HL-60/S4 (cell line): ENCODE data around the gene VGLL2.
"Not testable (repeated sequence)": the region's sequence is repeated elsewhere in the genome, so short reads cannot be mapped to it uniquely, and the experiment has no call there.

Experiments
- in situ Hi-C: fragments of 300-500 bp; cut with MboI; formaldehyde crosslinking; loops from 2 replicates; pipeline ENCODE4 v1.14.3; 2022; ENCODE audit warnings: low sequenced_read_pairs

VGLL2 gene, protein sequence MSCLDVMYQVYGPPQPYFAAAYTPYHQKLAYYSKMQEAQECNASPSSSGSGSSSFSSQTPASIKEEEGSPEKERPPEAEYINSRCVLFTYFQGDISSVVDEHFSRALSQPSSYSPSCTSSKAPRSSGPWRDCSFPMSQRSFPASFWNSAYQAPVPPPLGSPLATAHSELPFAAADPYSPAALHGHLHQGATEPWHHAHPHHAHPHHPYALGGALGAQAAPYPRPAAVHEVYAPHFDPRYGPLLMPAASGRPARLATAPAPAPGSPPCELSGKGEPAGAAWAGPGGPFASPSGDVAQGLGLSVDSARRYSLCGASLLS

GRCh38 chr6:117265410-117266256 lies at the start of gene VGLL2:
TSS of gene VGLL2 (plus strand) at chr6:117265558. CDS start at chr6:117265764, 206 bp downstream.
- in situ Hi-C loops = no loop called here

DNA sequence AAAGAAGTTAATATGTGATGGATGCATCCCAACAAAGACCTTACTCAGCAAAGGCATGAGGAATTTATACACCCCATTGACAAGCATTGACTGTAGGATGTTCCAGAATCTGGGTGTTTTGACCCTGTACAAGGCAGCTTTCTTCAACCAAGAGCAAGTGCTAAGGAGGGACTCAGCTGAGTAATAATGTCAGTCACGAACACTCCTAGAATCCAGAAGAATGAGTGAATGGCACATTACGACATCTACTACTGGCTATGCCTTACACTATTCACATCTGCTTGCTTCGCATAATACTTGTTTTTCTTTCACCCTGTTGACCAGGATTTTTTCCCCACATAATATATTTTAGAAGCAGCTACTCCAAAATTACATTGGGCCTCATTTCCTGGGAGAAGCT lies 42.5 kb upstream of the VGLL2 start:
- in situ Hi-C loops = no loop called here

GRCh38 chr6:117226778-117227177 lies 38.6 kb upstream of the VGLL2 start:
- in situ Hi-C loops = no loop called here

GRCh38 chr6:117227245-117227962 lies 38.0 kb upstream of the VGLL2 start:
- in situ Hi-C loops = no loop called here

DNA sequence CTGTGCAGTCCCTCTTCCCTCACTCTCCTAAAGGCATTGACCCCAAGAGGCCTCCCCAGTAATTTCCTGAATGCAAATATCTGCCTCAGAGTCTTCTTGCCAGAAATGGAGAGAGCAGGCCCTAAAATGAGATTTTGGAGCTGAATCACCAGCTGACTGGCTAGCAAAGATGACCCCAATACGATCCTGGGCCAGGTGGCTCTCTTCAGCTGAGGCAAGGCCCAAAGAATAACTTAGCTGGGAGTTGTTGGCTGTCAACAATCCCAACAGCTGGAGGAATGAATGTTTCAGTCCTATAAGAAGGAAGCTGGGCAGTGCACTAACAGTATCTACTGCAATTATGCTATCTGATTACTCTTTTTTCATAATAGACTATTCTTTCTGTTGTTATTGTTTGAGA lies 37.2 kb upstream of the VGLL2 start:
- in situ Hi-C loops = no loop called here

DNA sequence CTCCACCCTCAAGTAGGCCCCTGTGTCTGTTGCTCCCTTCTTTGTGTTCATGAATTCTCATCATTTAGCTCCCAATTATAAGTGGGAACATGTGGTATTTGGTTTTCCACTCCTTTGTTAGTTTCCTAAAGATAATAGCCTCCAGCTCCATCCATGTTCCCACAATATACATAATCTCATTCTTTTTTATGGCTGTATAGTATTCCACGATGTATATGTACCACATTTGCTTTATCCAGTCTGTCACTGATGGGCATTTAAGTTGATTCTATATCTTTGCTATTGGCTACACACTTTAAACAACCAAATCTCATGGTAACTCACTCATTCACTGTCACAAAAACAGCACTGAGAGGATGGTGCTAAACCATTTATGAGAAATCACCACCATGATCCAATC lies 35.5 kb upstream of the VGLL2 start:
- in situ Hi-C loops = no loop called here

GRCh38 chr6:117231466-117231865 lies 33.9 kb upstream of the VGLL2 start:
- in situ Hi-C loops = no loop called here

- in situ Hi-C loops = no loop called here
Observed at GRCh38 chr6:117232196-117232595, 33.2 kb upstream of the VGLL2 start.

- in situ Hi-C loops = no loop called here
Observed at GRCh38 chr6:117233145-117233544, 32.2 kb upstream of the VGLL2 start.

GRCh38 chr6:117237561-117237960 lies 27.8 kb upstream of the VGLL2 start:
- in situ Hi-C loops = no loop called here

DNA sequence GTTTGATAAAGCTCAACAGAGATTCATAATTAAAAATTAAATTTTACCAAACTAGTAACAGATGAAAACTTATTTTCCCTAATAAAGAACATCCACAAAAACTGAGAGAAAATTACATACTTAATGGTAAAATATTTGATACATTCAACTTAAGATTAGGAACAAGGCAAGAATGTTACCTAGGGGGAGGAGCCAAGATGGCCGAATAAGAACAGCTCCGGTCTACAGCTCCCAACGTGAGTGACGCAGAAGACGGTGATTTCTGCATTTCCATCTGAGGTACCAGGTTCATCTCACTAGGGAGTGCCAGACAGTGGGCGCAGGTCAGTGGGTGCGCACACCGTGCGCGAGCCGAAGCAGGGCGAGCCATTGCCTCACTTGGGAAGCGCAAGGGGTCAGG lies 20.8 kb upstream of the VGLL2 start:
- in situ Hi-C loops = not testable (repeated sequence)

DNA sequence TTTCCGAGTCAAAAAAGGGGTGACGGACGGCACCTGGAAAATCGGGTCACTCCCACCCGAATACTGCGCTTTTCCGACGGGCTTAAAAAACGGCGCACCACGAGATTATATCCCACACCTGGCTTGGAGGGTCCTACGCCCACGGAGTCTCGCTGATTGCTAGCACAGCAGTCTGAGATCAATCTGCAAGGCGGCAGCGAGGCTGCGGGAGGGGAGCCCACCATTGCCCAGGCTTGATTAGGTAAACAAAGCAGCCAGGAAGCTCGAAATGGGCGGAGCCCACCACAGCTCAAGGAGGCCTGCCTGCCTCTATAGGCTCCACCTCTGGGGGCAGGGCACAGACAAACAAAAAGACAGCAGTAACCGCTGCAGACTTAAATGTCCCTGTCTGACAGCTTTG lies 20.4 kb upstream of the VGLL2 start:
- in situ Hi-C loops = not testable (repeated sequence)

DNA sequence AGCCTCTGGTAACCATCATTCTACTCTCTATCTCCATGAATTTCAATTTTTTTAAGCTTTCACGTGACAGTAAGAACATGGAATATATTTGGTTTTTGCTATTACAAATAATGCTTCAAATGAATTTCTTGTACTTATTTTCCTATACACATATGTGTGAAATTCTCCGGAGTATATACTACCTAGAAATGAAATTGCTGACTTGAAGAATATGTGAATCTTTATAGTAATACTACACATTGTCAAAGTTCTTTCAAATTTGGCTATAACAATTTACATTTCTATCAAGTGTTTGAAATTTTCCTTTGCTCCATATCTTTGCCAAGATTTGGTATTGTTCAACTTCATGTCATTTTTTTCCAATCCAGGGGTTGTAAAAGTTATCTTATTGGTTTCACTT lies 11.6 kb upstream of the VGLL2 start:
- in situ Hi-C loops = no loop called here

- in situ Hi-C loops = no loop called here
Observed at GRCh38 chr6:117262799-117263198, 2.6 kb upstream of the VGLL2 start.

- in situ Hi-C loops = no loop called here
Observed at GRCh38 chr6:117263353-117263927, 1.9 kb upstream of the VGLL2 start.

GRCh38 chr6:117264369-117264691 lies 1.0 kb upstream of the VGLL2 start:
- in situ Hi-C loops = no loop called here

- in situ Hi-C loops = no loop called here
Observed at GRCh38 chr6:117264692-117265409, 507 bp upstream of the VGLL2 start.

DNA sequence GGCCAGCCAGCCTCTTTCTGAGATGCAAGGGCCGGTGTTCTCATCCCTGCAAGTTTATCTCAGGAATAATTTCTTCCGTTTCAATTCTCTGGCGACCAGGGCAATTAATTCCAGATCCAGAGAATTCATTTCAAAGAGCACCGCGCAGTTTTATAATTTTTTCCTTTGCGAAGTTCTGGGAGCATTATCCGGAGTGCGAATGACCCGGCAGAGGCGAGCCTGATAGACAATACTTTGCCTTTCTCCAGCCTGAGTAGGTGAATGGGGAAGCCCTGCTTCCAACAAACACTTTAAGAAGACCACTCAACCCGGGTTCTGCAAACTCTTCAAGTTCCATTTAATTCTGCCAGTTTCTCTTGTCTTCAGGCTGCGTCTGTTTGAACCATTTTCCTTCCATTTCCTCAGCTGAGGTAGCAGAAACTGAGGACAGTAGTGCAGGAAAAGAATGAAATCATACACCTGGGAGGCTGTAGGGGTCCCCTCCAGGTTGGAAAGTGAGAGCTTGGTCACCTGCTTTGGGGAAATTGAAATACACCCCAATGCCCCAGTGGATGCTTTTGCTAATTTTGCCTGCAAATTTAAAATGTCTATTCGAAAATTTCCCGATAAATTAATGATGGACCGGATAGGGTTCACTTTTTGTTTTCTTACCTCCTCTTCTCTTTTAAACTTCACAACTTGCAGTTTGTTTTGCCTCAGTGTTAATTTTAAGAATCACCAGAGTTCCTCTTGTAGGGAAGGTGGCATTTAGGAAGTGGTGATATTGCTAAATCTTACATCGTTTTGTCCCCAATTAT lies 1.1 kb downstream of the VGLL2 start:
- in situ Hi-C loops = no loop called here

DNA sequence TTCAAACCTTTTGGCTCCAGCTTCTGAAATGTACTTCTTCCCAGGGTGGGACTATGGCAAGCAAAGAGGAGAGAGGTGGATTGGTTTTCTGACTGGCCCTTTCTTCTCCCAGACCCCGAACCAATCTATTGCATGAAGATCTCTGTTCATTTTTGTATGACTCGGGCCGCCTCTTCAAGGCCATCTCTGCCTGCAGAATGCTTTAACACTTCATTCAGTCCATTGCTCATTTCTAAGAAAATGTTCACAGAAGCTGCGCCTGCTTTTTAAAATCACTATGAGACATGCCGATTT lies 1.6 kb downstream of the VGLL2 start:
- in situ Hi-C loops = no loop called here
